HepG2 (cell line): ENCODE measurements around the gene C19orf44. TPM values are rescaled to one million over a fixed set of nuclear protein-coding genes. Genes with fewer than 3 reads are reported as not detected.
A peak's percentile ranks its signal among the peaks of the same experiment; 100 is the strongest.

Experiments
- CCDC6 ChIP-seq: sonication (generic); formaldehyde crosslinking; IDR thresholded peaks from 2 replicates; pipeline ENCODE4 v1.8.1; 2022; ENCODE audit warnings: mild to moderate bottlenecking, missing genetic modification reagents, moderate library complexity
- CENPT ChIP-seq: sonication (generic); formaldehyde crosslinking; IDR thresholded peaks from 2 replicates; pipeline ENCODE4 v1.8.0; 2022; ENCODE audit warnings: low read depth, mild to moderate bottlenecking, moderate library complexity, missing genetic modification reagents
- MEIS1 ChIP-seq: sonication (generic); formaldehyde crosslinking; IDR thresholded peaks from 2 replicates; pipeline ENCODE4 v1.9.0; 2021; ENCODE audit warnings: mild to moderate bottlenecking, missing genetic modification reagents, moderate library complexity, borderline replicate concordance
- NFYC ChIP-seq: IDR thresholded peaks from 2 replicates; pipeline ENCODE4 v1.6.1; 2016; ENCODE audit warnings: missing genetic modification reagents, missing compliant biosample characterization
- SALL2 ChIP-seq: sonication (generic); formaldehyde crosslinking; IDR thresholded peaks from 2 replicates; pipeline ENCODE4 v1.8.1; 2023; ENCODE audit warnings: mild to moderate bottlenecking, missing genetic modification reagents, inconsistent platforms
- SMAD3 ChIP-seq: sonication (generic); formaldehyde crosslinking; IDR thresholded peaks from 2 replicates; pipeline ENCODE4 v1.4.0; 2020; ENCODE audit warnings: missing genetic modification reagents
- SOX6 ChIP-seq, 2 experiments: fragments of 450-650 bp in 1 of 2; sonication (generic) in 1 of 2; formaldehyde crosslinking in 1 of 2; IDR thresholded peaks; 2 replicates each; pipeline versions ENCODE4 v1.4.0 to v1.6.1; 2017 to 2020; ENCODE audit warnings: antibody characterized with exemption in 1 of 2, mild to moderate bottlenecking in 1 of 2, missing genetic modification reagents in 1 of 2
- TBX3 ChIP-seq: fragments of 450-650 bp; IDR thresholded peaks from 2 replicates; pipeline ENCODE4 v1.6.1; 2017; ENCODE audit warnings: antibody characterized with exemption, mild to moderate bottlenecking, inconsistent platforms, borderline replicate concordance
- ZNF224 ChIP-seq: sonication (generic); formaldehyde crosslinking; IDR thresholded peaks from 2 replicates; pipeline ENCODE4 v1.5.0; 2020; ENCODE audit warnings: mild to moderate bottlenecking, missing genetic modification reagents
- ZNF329 ChIP-seq: sonication (generic); formaldehyde crosslinking; IDR thresholded peaks from 2 replicates; pipeline ENCODE4 v1.9.0; 2021; ENCODE audit warnings: low read depth, mild to moderate bottlenecking, missing genetic modification reagents
- ZNF430 ChIP-seq: sonication (generic); formaldehyde crosslinking; IDR thresholded peaks from 2 replicates; pipeline ENCODE4 v1.9.0; 2021; ENCODE audit warnings: mild to moderate bottlenecking, missing genetic modification reagents
- ZNF746 ChIP-seq: sonication (generic); formaldehyde crosslinking; IDR thresholded peaks from 2 replicates; pipeline ENCODE4 v1.8.0; 2022; ENCODE audit warnings: mild to moderate bottlenecking, missing genetic modification reagents
- ZNF768 ChIP-seq: sonication (generic); formaldehyde crosslinking; IDR thresholded peaks from 2 replicates; pipeline ENCODE4 v1.4.0; 2020; ENCODE audit warnings: missing genetic modification reagents
- ZNF777 ChIP-seq: sonication (generic); formaldehyde crosslinking; IDR thresholded peaks from 2 replicates; pipeline ENCODE4 v1.4.0; 2020; ENCODE audit warnings: missing genetic modification reagents
- polyA plus RNA-seq, 8 experiments: library from polyadenylated mRNA; depleted of rRNA in 3 of 8; stranded (reverse) in 7 of 8; unstranded in 1 of 8; fragments of >200 nt; fragmentation: Illumina TruSeq in 4 of 8; extraction: Trizol in 4 of 8; gene quantifications; 2 replicates each; pipeline versions ENCODE4 v1.2.1 to v1.2.3, GENCODE V29; 2011 to 2016; ENCODE audit warnings: low read depth in 4 of 8, missing spikeins in 1 of 8, mixed read lengths in 1 of 8; ENCODE audit not compliant: insufficient read depth in 1 of 8
- total RNA-seq, 5 experiments: library from RNA; depleted of rRNA; stranded (reverse); fragments of >200 nt; fragmentation: Illumina TruSeq; extraction: Trizol; gene quantifications; 2 replicates each; pipeline ENCODE4 v1.2.3, GENCODE V29; 2016; ENCODE audit warnings: low read depth in 1 of 5
- TF ChIP-seq, protein P1 (sequence below): IDR thresholded peaks from 2 replicates; pipeline ENCODE4 v1.6.1; 2016; ENCODE audit warnings: low read depth, borderline replicate concordance
- TF ChIP-seq, protein P2 (sequence below): sonication (generic); formaldehyde crosslinking; IDR thresholded peaks from 2 replicates; pipeline ENCODE4 v1.4.0; 2020; ENCODE audit warnings: missing genetic modification reagents; ENCODE audit errors: not compliant biosample characterization
- TF ChIP-seq, protein P3 (sequence below): sonication (generic); formaldehyde crosslinking; IDR thresholded peaks from 2 replicates; pipeline ENCODE4 v1.4.0; 2020; ENCODE audit warnings: missing genetic modification reagents
- TF ChIP-seq, protein P4 (sequence below): IDR thresholded peaks from 2 replicates; pipeline ENCODE4 v1.6.1; 2016; ENCODE audit warnings: missing biosample characterization, missing genetic modification reagents, low read depth
- TF ChIP-seq, protein P5 (sequence below): sonication (generic); formaldehyde crosslinking; IDR thresholded peaks from 2 replicates; pipeline ENCODE4 v1.4.0; 2020; ENCODE audit warnings: mild to moderate bottlenecking, missing genetic modification reagents

Gene C19orf44
- total and polyA plus RNA-seq, 2 of the 13 experiments (the other 11 are each of a cell fraction or from before 2014, with no cell fraction given) = 3.2 to 4.3 TPM

DNA sequence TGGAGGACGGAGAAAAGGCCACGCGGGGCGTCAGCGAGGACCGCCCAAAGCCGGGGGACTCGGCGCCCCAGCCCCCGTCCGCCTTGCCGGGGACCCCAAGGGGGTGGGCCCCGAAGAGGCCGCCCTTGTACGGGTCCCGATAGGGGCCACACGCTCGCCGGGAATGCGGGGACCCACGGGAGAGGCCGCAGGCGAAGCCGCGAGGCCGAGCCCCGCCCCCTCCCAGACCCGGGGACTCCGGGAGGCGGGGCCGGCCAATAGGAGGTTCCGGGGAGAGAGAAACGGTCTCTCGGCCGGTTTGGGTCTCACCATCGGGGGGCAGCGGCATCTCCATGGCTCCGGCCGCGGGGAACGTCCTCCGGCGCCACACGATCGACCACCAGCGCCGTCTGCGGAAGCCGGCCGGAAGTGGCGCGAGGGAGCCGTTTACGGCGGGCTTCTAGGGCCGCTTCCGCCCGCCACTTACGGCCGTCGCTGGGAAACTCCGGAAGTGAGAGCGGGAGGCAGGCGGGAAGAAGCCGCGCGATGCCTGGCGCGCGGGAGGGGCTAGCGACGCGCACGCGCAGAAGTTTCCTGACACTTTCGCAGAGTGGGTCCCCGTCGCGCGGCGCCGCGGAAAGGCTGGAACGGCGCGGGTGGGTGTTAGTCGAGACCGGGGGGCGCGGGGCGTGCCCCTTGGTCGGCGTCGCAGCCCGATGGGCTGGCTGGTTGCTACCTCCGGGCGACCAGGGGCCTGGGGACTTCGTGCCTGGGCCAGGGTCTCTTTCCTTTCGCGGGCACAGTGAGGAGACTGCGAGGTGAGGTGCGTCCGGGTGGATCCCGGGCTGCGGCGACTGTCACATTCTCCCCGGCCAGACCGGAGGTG, 46.1 kb downstream of the C19orf44 start, which contains the start of gene CHERP (continued):
- TF ChIP-seq, protein P1, sequence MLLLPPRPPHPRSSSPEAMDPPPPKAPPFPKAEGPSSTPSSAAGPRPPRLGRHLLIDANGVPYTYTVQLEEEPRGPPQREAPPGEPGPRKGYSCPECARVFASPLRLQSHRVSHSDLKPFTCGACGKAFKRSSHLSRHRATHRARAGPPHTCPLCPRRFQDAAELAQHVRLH (CRISPR knock-in tag) = no peak; the same call in 1 of the 2 replicates
- TF ChIP-seq, protein P2, sequence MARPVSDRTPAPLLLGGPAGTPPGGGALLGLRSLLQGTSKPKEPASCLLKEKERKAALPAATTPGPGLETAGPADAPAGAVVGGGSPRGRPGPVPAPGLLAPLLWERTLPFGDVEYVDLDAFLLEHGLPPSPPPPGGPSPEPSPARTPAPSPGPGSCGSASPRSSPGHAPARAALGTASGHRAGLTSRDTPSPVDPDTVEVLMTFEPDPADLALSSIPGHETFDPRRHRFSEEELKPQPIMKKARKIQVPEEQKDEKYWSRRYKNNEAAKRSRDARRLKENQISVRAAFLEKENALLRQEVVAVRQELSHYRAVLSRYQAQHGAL (CRISPR knock-in tag) = peak; percentile 27
- TF ChIP-seq SMAD3 (CRISPR knock-in tag) (0 out of 2 replicates have a peak, but pooled peaks have one; percentile 0), ZNF329 (CRISPR knock-in tag) (peak; percentile 17; the same call in 1 of the 2 replicates), TBX3 (no peak), ZNF777 (CRISPR knock-in tag) (peak; percentile 66), NFYC (CRISPR knock-in tag) (peak; percentile 43; the same call in 1 of the 2 replicates), ZNF768 (CRISPR knock-in tag) (peak; percentile 23; the same call in 1 of the 2 replicates), ZNF224 (CRISPR knock-in tag) (peak; percentile 72), CCDC6 (CRISPR knock-in tag) (peak; percentile 59), MEIS1 (CRISPR knock-in tag) (0 out of 2 replicates have a peak, but pooled peaks have one; percentile 31), ZNF746 (CRISPR knock-in tag) (no peak), SOX6 (IDR thresholded peaks at IDR 0.05) (no peak), SOX6 (CRISPR knock-in tag; IDR thresholded peaks at IDR 0.05) (peak; percentile 59), SALL2 (peak; percentile 80; the same call in 1 of the 2 replicates), CENPT (0 out of 2 replicates have a peak, but pooled peaks have one; percentile 40), ZNF430 (CRISPR knock-in tag) (0 out of 2 replicates have a peak, but pooled peaks have one; percentile 30)
- TF ChIP-seq, protein P3, sequence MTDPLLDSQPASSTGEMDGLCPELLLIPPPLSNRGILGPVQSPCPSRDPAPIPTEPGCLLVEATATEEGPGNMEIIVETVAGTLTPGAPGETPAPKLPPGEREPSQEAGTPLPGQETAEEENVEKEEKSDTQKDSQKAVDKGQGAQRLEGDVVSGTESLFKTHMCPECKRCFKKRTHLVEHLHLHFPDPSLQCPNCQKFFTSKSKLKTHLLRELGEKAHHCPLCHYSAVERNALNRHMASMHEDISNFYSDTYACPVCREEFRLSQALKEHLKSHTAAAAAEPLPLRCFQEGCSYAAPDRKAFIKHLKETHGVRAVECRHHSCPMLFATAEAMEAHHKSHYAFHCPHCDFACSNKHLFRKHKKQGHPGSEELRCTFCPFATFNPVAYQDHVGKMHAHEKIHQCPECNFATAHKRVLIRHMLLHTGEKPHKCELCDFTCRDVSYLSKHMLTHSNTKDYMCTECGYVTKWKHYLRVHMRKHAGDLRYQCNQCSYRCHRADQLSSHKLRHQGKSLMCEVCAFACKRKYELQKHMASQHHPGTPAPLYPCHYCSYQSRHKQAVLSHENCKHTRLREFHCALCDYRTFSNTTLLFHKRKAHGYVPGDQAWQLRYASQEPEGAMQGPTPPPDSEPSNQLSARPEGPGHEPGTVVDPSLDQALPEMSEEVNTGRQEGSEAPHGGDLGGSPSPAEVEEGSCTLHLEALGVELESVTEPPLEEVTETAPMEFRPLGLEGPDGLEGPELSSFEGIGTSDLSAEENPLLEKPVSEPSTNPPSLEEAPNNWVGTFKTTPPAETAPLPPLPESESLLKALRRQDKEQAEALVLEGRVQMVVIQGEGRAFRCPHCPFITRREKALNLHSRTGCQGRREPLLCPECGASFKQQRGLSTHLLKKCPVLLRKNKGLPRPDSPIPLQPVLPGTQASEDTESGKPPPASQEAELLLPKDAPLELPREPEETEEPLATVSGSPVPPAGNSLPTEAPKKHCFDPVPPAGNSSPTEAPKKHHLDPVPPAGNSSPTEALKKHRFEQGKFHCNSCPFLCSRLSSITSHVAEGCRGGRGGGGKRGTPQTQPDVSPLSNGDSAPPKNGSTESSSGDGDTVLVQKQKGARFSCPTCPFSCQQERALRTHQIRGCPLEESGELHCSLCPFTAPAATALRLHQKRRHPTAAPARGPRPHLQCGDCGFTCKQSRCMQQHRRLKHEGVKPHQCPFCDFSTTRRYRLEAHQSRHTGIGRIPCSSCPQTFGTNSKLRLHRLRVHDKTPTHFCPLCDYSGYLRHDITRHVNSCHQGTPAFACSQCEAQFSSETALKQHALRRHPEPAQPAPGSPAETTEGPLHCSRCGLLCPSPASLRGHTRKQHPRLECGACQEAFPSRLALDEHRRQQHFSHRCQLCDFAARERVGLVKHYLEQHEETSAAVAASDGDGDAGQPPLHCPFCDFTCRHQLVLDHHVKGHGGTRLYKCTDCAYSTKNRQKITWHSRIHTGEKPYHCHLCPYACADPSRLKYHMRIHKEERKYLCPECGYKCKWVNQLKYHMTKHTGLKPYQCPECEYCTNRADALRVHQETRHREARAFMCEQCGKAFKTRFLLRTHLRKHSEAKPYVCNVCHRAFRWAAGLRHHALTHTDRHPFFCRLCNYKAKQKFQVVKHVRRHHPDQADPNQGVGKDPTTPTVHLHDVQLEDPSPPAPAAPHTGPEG = no peak
- TF ChIP-seq, protein P4, sequence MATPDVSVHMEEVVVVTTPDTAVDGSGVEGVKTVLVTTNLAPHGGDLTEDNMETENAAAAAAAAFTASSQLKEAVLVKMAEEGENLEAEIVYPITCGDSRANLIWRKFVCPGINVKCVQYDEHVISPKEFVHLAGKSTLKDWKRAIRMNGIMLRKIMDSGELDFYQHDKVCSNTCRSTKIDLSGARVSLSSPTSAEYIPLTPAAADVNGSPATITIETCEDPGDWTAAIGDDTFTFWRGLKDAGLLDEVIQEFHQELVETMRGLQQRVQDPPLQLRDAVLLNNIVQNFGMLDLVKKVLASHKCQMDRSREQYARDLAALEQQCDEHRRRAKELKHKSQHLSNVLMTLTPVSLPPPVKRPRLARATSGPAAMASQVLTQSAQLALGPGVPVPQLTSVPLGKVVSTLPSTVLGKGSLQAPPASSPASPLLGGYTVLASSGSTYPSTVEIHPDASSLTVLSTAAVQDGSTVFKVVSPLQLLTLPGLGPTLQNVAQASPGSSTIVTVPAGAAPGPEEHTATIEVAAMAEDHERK (CRISPR knock-in tag) = peak; percentile 51; the same call in 1 of the 2 replicates
- TF ChIP-seq, protein P5, sequence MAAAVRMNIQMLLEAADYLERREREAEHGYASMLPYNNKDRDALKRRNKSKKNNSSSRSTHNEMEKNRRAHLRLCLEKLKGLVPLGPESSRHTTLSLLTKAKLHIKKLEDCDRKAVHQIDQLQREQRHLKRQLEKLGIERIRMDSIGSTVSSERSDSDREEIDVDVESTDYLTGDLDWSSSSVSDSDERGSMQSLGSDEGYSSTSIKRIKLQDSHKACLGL (CRISPR knock-in tag) = peak; percentile 22; the same call in 1 of the 2 replicates
